Measurements from ENCODE around the gene HPCAL1. TPM values are rescaled to one million over a fixed set of nuclear protein-coding genes. Genes with fewer than 3 reads are reported as not detected.
"Not testable (repeated sequence)": the region's sequence is repeated elsewhere in the genome, so short reads cannot be mapped to it uniquely, and the experiment has no call there.

HPCAL1 gene
- total RNA-seq, 1 experiment from 2014 or later, result 35.1 TPM

DNA sequence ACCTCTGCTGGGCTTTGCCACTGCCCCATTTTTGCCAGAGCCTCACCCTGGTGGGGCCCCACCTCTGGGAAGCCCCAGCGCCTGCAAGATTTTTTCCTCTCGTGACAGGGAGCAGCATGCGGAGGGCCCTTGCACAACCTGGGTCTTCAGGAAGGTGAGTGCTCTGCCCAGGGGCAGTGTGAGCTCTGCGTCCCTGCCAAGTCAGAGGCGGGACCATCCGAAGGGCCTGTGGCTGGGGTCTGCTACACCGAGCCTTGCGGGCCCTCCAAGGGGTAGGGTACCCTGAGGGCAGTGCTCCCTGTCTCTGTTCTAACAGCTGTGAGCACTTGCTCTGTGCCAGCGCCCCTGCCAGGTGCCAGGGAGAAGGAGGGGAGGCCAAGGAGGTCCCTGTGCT, 151.2 kb downstream of the HPCAL1 start:
- intact Hi-C loops (cut with micrococcal nuclease; ENCODE audit: unreplicated experiment), result no loop called here
- no peaks in the 10 kb centered on the region for H3K9me3 Mint-ChIP-seq (ENCODE audit: low read depth, unreplicated experiment)
- CTCF ChIA-PET, result no interaction called here
- H3K4me1 Mint-ChIP-seq (ENCODE audit: low read depth, unreplicated experiment), result peaks cover 51% of the 10 kb centered on the region
- H3K36me3 Mint-ChIP-seq (ENCODE audit: insufficient read depth, unreplicated experiment), result peaks cover 11% of the 10 kb centered on the region
- no peak for DNase-seq
- no peak overlapping the region for H3K27ac Mint-ChIP-seq (ENCODE audit: unreplicated experiment)
- TF ChIP-seq, protein P1, sequence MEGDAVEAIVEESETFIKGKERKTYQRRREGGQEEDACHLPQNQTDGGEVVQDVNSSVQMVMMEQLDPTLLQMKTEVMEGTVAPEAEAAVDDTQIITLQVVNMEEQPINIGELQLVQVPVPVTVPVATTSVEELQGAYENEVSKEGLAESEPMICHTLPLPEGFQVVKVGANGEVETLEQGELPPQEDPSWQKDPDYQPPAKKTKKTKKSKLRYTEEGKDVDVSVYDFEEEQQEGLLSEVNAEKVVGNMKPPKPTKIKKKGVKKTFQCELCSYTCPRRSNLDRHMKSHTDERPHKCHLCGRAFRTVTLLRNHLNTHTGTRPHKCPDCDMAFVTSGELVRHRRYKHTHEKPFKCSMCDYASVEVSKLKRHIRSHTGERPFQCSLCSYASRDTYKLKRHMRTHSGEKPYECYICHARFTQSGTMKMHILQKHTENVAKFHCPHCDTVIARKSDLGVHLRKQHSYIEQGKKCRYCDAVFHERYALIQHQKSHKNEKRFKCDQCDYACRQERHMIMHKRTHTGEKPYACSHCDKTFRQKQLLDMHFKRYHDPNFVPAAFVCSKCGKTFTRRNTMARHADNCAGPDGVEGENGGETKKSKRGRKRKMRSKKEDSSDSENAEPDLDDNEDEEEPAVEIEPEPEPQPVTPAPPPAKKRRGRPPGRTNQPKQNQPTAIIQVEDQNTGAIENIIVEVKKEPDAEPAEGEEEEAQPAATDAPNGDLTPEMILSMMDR (IDR thresholded peaks at IDR 0.05; ENCODE audit: unreplicated experiment), result no peak
- H3K27me3 Mint-ChIP-seq (ENCODE audit: unreplicated experiment), result peaks cover 19% of the 10 kb centered on the region
- no TSS peak for BruUV-seq (replicated peaks)
- no peak overlapping the region for H3K4me3 Mint-ChIP-seq (ENCODE audit: low read depth, unreplicated experiment)

DNA sequence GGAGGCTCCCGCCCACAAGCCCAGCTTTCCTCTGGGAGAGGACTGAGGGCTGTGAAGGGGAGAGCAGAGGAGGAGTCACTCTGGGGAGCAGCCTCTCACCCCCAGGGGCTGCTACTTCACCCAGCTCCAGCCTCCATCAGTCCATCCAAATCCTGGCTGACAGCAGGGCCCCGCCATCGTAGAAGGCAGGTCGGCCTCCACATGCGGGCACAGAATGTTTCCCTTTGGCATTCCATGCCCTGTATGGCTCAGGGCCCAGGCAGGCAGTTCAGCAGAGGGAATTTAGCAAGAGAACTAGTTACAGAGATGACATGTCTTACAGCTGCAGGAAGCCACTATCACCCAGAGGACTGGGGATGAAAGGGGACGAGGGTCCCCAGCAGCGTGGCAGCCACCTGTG, 151.8 kb downstream of the HPCAL1 start:
- DNase-seq, result no peak
- TF ChIP-seq, protein P1 (IDR thresholded peaks at IDR 0.05; ENCODE audit: unreplicated experiment), result no peak
- no TSS peak for BruUV-seq (replicated peaks)
- H3K27ac Mint-ChIP-seq (ENCODE audit: unreplicated experiment), result no peak overlapping the region
- peaks cover 5% of the 10 kb centered on the region for H3K36me3 Mint-ChIP-seq (ENCODE audit: insufficient read depth, unreplicated experiment)
- no peaks in the 10 kb centered on the region for H3K9me3 Mint-ChIP-seq (ENCODE audit: low read depth, unreplicated experiment)
- intact Hi-C loops (cut with micrococcal nuclease; ENCODE audit: unreplicated experiment), result no loop called here
- no peak overlapping the region for H3K4me3 Mint-ChIP-seq (ENCODE audit: low read depth, unreplicated experiment)
- CTCF ChIA-PET, result no interaction called here
- H3K27me3 Mint-ChIP-seq (ENCODE audit: unreplicated experiment), result peaks cover 19% of the 10 kb centered on the region
- peaks cover 50% of the 10 kb centered on the region for H3K4me1 Mint-ChIP-seq (ENCODE audit: low read depth, unreplicated experiment)

- intact Hi-C loops (cut with micrococcal nuclease; ENCODE audit: unreplicated experiment); CTCF ChIA-PET: not testable (repeated sequence)
Observed at GRCh38 chr2:10457195-10457594, 154.5 kb downstream of the HPCAL1 start.

GRCh38 chr2:10457846-10458598, 155.3 kb downstream of the HPCAL1 start:
- Mint-ChIP-seq H3K36me3 (ENCODE audit: insufficient read depth, unreplicated experiment) (peaks cover 5% of the 10 kb centered on the region), H3K4me1 (ENCODE audit: low read depth, unreplicated experiment) (peaks cover 19% of the 10 kb centered on the region), H3K27me3 (ENCODE audit: unreplicated experiment) (peaks cover 19% of the 10 kb centered on the region), H3K27ac (ENCODE audit: unreplicated experiment) (no peak overlapping the region), H3K4me3 (ENCODE audit: low read depth, unreplicated experiment) (no peak overlapping the region), H3K9me3 (ENCODE audit: low read depth, unreplicated experiment) (no peaks in the 10 kb centered on the region)
- CTCF ChIA-PET, result no interaction called here
- intact Hi-C loops (cut with micrococcal nuclease; ENCODE audit: unreplicated experiment), result no loop called here
- TF ChIP-seq, protein P1 (IDR thresholded peaks at IDR 0.05; ENCODE audit: unreplicated experiment), result no peak
- DNase-seq, result no peak
- no TSS peak for BruUV-seq (replicated peaks)

More at GRCh38 chr2:10457195-10457594, 154.5 kb downstream of the HPCAL1 start:
- DNase-seq; BruUV-seq (replicated peaks); H3K36me3 Mint-ChIP-seq (ENCODE audit: insufficient read depth, unreplicated experiment); H3K4me3 Mint-ChIP-seq (ENCODE audit: low read depth, unreplicated experiment); H3K27ac Mint-ChIP-seq (ENCODE audit: unreplicated experiment); H3K9me3 Mint-ChIP-seq (ENCODE audit: low read depth, unreplicated experiment): not testable (repeated sequence)
- peaks cover 19% of the 10 kb centered on the region for H3K27me3 Mint-ChIP-seq (ENCODE audit: unreplicated experiment)
- peaks cover 27% of the 10 kb centered on the region for H3K4me1 Mint-ChIP-seq (ENCODE audit: low read depth, unreplicated experiment)

DNA sequence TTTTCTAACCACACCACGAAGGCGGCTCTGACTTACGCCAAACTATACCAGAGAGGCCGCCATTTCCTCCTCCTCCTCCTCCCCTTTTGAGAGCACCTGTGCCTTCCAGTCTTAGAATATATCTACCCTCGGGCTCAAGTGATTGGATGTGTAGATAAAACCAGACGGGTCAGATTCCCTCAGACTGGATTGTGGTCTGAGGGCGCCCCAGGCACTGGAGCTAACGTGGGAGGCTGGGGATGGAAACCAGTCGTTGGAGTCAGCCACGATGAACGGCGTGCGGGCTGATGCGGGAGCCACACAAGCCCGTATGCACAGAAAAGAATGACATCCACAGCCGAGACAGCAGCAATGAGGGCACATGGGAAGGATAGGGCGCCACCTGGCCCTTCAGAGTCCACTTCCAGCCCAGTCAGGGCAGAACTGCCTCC, 157.7 kb downstream of the HPCAL1 start:
- CTCF ChIA-PET, result no interaction called here
- intact Hi-C loops (cut with micrococcal nuclease; ENCODE audit: unreplicated experiment), result no loop called here

More for the DNA sequence above, 157.7 kb downstream of the HPCAL1 start:
- H3K4me1 Mint-ChIP-seq (ENCODE audit: low read depth, unreplicated experiment), result peaks cover 12% of the 10 kb centered on the region
- no peak overlapping the region for H3K27ac Mint-ChIP-seq (ENCODE audit: unreplicated experiment)
- BruUV-seq (replicated peaks), result no TSS peak
- H3K9me3 Mint-ChIP-seq (ENCODE audit: low read depth, unreplicated experiment), result no peaks in the 10 kb centered on the region
- TF ChIP-seq, protein P1 (IDR thresholded peaks at IDR 0.05; ENCODE audit: unreplicated experiment), result no peak
- H3K4me3 Mint-ChIP-seq (ENCODE audit: low read depth, unreplicated experiment), result no peak overlapping the region
- DNase-seq, result no peak
- no peaks in the 10 kb centered on the region for H3K27me3 Mint-ChIP-seq (ENCODE audit: unreplicated experiment)
- peaks cover 5% of the 10 kb centered on the region for H3K36me3 Mint-ChIP-seq (ENCODE audit: insufficient read depth, unreplicated experiment)
